Tibial nerve (tissue), 4 donors: ENCODE data around the gene PTPRO. TPM values are rescaled to one million over a fixed set of nuclear protein-coding genes. Genes with fewer than 3 reads are reported as not detected.

Experiments
- DNase-seq, 2 donors: peaks; one replicate each; pipeline ENCODE4 v3.0.0-alpha.2; 2019; ENCODE audit warnings: low spot score in 2 of 2
- H3K27ac ChIP-seq, 4 donors: fragments of 200-600 bp; sonication (generic) in 3 of 4; one replicate each; pipeline ENCODE4 v1.5.1; 2017 to 2019; ENCODE audit warnings: mild to moderate bottlenecking in 1 of 4
- H3K27me3 ChIP-seq, 2 donors: fragments of 200-600 bp; sonication (generic) in 1 of 2; one replicate each; pipeline versions ENCODE4 v1.5.1 to v1.6.0; 2017 to 2019
- H3K36me3 ChIP-seq, 3 donors: fragments of 200-600 bp; sonication (generic); one replicate each; pipeline ENCODE4 v1.5.1; 2018 to 2019
- H3K4me1 ChIP-seq, 4 donors: fragments of 200-600 bp; sonication (generic) in 3 of 4; one replicate each; pipeline ENCODE4 v1.5.1; 2017 to 2019
- H3K4me3 ChIP-seq, 4 donors: fragments of 200-600 bp; sonication (generic) in 3 of 4; one replicate each; pipeline ENCODE4 v1.5.1; 2017 to 2019; ENCODE audit warnings: mild to moderate bottlenecking in 1 of 4, moderate library complexity in 1 of 4
- H3K9me3 ChIP-seq, 4 donors: fragments of 200-600 bp; sonication (generic) in 3 of 4; one replicate each; pipeline ENCODE4 v1.5.1; 2017 to 2019
- CTCF ChIP-seq, 5 experiments: fragments of 200-600 bp in 3 of 5; fragments of 450-650 bp in 2 of 5; sonication (generic) in 3 of 5; IDR thresholded peaks; one replicate each; pipeline ENCODE4 v1.5.1; 2016 to 2019; ENCODE audit warnings: antibody characterized with exemption in 5 of 5, mild to moderate bottlenecking in 3 of 5, moderate library complexity in 2 of 5
- EP300 ChIP-seq, 2 donors: sonication (generic); formaldehyde crosslinking; IDR thresholded peaks; one replicate each; pipeline ENCODE4 v1.6.1; 2017; ENCODE audit warnings: antibody characterized with exemption in 2 of 2, mild to moderate bottlenecking in 1 of 2
- POLR2A ChIP-seq, 2 donors: fragments of 450-650 bp; IDR thresholded peaks; one replicate each; pipeline ENCODE4 v1.6.1; 2017; ENCODE audit warnings: antibody characterized with exemption in 2 of 2, mild to moderate bottlenecking in 2 of 2, moderate library complexity in 2 of 2
- WGBS, 2 donors: methylation state at CpG; one replicate each; pipeline ENCODE4 v1.1.5; 2018; 5-methylcytosine and 5-hydroxymethylcytosine counted together
- total RNA-seq, 4 donors: library from RNA; depleted of rRNA; stranded (reverse); fragments of >200 nt; gene quantifications; one replicate each; pipeline ENCODE4 v1.1.0, GENCODE V29; 2016

Gene PTPRO
- total RNA-seq, 4 donors from 2014 or later, result 1.3 to 5.1 (median 2.0) TPM

GRCh38 chr12:15280930-15281329, 41.4 kb upstream of the PTPRO start:
- H3K27me3 ChIP-seq, result no peaks in the 10 kb centered on the region
- H3K27ac ChIP-seq, result no peak overlapping the region
- no peak for DNase-seq
- no peak overlapping the region for H3K4me3 ChIP-seq
- H3K36me3 ChIP-seq, result no peaks in the 10 kb centered on the region
- TF ChIP-seq POLR2A (IDR thresholded peaks at IDR 0.05) (no peak), EP300 (IDR thresholded peaks at IDR 0.05) (no peak), CTCF (IDR thresholded peaks at IDR 0.05) (no peak)
- H3K4me1 ChIP-seq, result no peaks in the 10 kb centered on the region
- no peaks in the 10 kb centered on the region for H3K9me3 ChIP-seq
- WGBS, 2 donors, result 92 to 93% methylated on average over 2 of the region's 2 CpGs

DNA sequence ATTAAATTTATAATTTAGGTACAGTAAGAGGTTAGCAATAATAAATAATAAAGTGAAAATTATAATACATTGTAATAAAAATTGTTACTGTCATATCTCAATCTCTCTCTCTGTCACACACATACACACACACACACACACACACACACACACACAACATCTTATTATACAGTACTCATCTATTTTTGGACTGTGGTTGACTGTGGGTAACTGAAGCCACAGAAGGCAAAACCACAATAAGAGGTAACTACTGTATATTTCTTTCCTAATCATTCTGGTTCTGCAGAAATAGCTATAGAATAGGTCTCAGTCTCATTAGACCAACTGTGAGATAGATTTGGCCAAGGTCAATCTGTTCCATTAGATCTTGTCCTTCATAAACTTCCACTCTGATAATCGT, 33.1 kb upstream of the PTPRO start:
- WGBS, 2 donors, result 59 to 86% methylated on average over 1 of the region's 1 CpG
- no peaks in the 10 kb centered on the region for H3K4me1 ChIP-seq
- H3K27ac ChIP-seq, result no peak overlapping the region
- TF ChIP-seq EP300 (IDR thresholded peaks at IDR 0.05), result no peak
- no peak for TF ChIP-seq POLR2A (IDR thresholded peaks at IDR 0.05)
- TF ChIP-seq CTCF (IDR thresholded peaks at IDR 0.05), result no peak
- no peaks in the 10 kb centered on the region for H3K27me3 ChIP-seq
- no peak for DNase-seq
- H3K4me3 ChIP-seq, result no peak overlapping the region
- no peaks in the 10 kb centered on the region for H3K36me3 ChIP-seq
- H3K9me3 ChIP-seq, result no peaks in the 10 kb centered on the region

DNA sequence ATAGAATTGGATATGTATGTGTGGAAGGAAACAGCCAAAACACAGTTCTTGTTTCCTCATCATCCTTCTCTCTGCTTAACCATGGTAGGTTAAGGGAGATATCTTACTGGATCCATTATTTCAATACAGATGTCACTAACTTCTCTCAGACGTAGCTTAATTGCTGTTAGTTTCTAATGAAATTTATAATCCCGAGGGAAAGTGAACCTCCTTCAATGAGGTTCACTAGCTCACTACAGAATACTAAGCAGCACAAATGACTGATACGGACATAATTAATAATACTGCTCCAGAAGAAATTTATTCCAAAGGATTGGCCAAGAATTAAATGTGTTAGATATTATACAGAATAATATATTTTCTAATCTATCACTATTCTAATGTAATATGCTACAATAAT, 28.6 kb upstream of the PTPRO start:
- no peaks in the 10 kb centered on the region for H3K4me1 ChIP-seq
- no peaks in the 10 kb centered on the region for H3K9me3 ChIP-seq
- H3K27ac ChIP-seq, result no peak overlapping the region
- DNase-seq, result no peak
- WGBS, 2 donors, result 79 to 84% methylated on average over 3 of the region's 3 CpGs
- no peaks in the 10 kb centered on the region for H3K36me3 ChIP-seq
- H3K27me3 ChIP-seq, result no peaks in the 10 kb centered on the region
- H3K4me3 ChIP-seq, result no peak overlapping the region
- TF ChIP-seq CTCF (IDR thresholded peaks at IDR 0.05) (no peak), POLR2A (IDR thresholded peaks at IDR 0.05) (no peak), EP300 (IDR thresholded peaks at IDR 0.05) (no peak)

GRCh38 chr12:15299947-15300346, 22.4 kb upstream of the PTPRO start:
- no peaks in the 10 kb centered on the region for H3K27me3 ChIP-seq
- no peaks in the 10 kb centered on the region for H3K4me1 ChIP-seq
- 79 to 85% methylated on average over 2 of the region's 2 CpGs for WGBS, 2 donors
- H3K4me3 ChIP-seq, result no peak overlapping the region
- no peaks in the 10 kb centered on the region for H3K36me3 ChIP-seq
- peaks cover 0 to 17% (median 0%) of the 10 kb centered on the region in 4 donors for H3K9me3 ChIP-seq
- no peak for TF ChIP-seq POLR2A (IDR thresholded peaks at IDR 0.05)
- no peak for TF ChIP-seq EP300 (IDR thresholded peaks at IDR 0.05)
- TF ChIP-seq CTCF (IDR thresholded peaks at IDR 0.05), result no peak
- no peak overlapping the region for H3K27ac ChIP-seq
- DNase-seq, result no peak

DNA sequence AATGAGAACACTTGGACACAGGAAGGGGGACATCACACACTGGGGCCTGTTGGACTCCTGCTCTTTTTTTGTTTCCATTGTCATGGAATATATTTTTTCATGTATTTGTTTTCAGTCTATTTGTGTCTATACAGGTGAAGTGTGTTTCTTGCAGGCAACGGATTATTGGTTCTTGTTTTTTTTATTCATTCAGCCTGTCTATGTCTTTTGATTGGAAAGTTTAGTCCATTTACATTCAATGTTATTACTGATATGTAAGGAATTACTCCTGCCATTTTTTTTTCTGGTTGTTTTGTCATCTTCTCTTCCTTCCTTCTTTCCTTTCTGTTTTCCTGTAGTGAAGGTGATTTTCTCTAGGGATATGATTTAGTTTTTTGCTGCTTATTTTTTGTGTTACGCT, 18.0 kb upstream of the PTPRO start:
- TF ChIP-seq CTCF (IDR thresholded peaks at IDR 0.05) (no peak), POLR2A (IDR thresholded peaks at IDR 0.05) (no peak), EP300 (IDR thresholded peaks at IDR 0.05) (no peak)
- no peaks in the 10 kb centered on the region for H3K4me1 ChIP-seq
- H3K4me3 ChIP-seq, result no peak overlapping the region
- H3K9me3 ChIP-seq, result peaks cover 0 to 31% (median 0%) of the 10 kb centered on the region in 4 donors
- H3K36me3 ChIP-seq, result no peaks in the 10 kb centered on the region
- no peak for DNase-seq
- 96 to 99% methylated on average over 2 of the region's 2 CpGs for WGBS, 2 donors
- H3K27me3 ChIP-seq, result no peaks in the 10 kb centered on the region
- no peak overlapping the region for H3K27ac ChIP-seq
